ENCODE results near the gene ERRFI1. TPM values are rescaled to one million over a fixed set of nuclear protein-coding genes. Genes with fewer than 3 reads are reported as not detected.

Gene ERRFI1
- total RNA-seq, 1 experiment from 2014 or later: 83.0 TPM

- intact Hi-C loops (cut with micrococcal nuclease; ENCODE audit: unreplicated experiment): no loop called here
- peaks cover 96% of the 10 kb centered on the region for H3K36me3 Mint-ChIP-seq (ENCODE audit: insufficient read depth, unreplicated experiment)
- TF ChIP-seq, protein P1, sequence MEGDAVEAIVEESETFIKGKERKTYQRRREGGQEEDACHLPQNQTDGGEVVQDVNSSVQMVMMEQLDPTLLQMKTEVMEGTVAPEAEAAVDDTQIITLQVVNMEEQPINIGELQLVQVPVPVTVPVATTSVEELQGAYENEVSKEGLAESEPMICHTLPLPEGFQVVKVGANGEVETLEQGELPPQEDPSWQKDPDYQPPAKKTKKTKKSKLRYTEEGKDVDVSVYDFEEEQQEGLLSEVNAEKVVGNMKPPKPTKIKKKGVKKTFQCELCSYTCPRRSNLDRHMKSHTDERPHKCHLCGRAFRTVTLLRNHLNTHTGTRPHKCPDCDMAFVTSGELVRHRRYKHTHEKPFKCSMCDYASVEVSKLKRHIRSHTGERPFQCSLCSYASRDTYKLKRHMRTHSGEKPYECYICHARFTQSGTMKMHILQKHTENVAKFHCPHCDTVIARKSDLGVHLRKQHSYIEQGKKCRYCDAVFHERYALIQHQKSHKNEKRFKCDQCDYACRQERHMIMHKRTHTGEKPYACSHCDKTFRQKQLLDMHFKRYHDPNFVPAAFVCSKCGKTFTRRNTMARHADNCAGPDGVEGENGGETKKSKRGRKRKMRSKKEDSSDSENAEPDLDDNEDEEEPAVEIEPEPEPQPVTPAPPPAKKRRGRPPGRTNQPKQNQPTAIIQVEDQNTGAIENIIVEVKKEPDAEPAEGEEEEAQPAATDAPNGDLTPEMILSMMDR (IDR thresholded peaks at IDR 0.05; ENCODE audit: unreplicated experiment): no peak
- no peaks in the 10 kb centered on the region for H3K27me3 Mint-ChIP-seq (ENCODE audit: unreplicated experiment)
- no peak for DNase-seq
- peaks cover 57% of the 10 kb centered on the region for H3K4me1 Mint-ChIP-seq (ENCODE audit: low read depth, unreplicated experiment)
- BruUV-seq (replicated peaks): no TSS peak
- peak overlapping the region; percentile 57 for H3K4me3 Mint-ChIP-seq (ENCODE audit: low read depth, unreplicated experiment)
- no peaks in the 10 kb centered on the region for H3K9me3 Mint-ChIP-seq (ENCODE audit: low read depth, unreplicated experiment)
- CTCF ChIA-PET: interaction anchor here (1.0 to 2.9 kb wide), 2 partner anchors 25 to 299 kb away, joined by 4 to 25 read pairs; no protein-coding TSS in a partner anchor
- H3K27ac Mint-ChIP-seq (ENCODE audit: unreplicated experiment): peak overlapping the region; percentile 71
Measured at GRCh38 chr1:8015809-8016165, 10.3 kb downstream of the ERRFI1 start.

- intact Hi-C loops (cut with micrococcal nuclease; ENCODE audit: unreplicated experiment): no loop called here
- peak overlapping the region; percentile 71 for H3K27ac Mint-ChIP-seq (ENCODE audit: unreplicated experiment)
- no TSS peak for BruUV-seq (replicated peaks)
- CTCF ChIA-PET: interaction anchor here (0.6 to 2.9 kb wide), 9 partner anchors 9 to 333 kb away, joined by 3 to 25 read pairs (median 3); no protein-coding TSS in a partner anchor
- no peaks in the 10 kb centered on the region for H3K27me3 Mint-ChIP-seq (ENCODE audit: unreplicated experiment)
- peaks cover 96% of the 10 kb centered on the region for H3K36me3 Mint-ChIP-seq (ENCODE audit: insufficient read depth, unreplicated experiment)
- TF ChIP-seq, protein P1 (IDR thresholded peaks at IDR 0.05; ENCODE audit: unreplicated experiment): peak; percentile 46
- H3K4me1 Mint-ChIP-seq (ENCODE audit: low read depth, unreplicated experiment): peaks cover 62% of the 10 kb centered on the region
- DNase-seq: peak; percentile 45
- H3K4me3 Mint-ChIP-seq (ENCODE audit: low read depth, unreplicated experiment): peak overlapping the region; percentile 57
- no peaks in the 10 kb centered on the region for H3K9me3 Mint-ChIP-seq (ENCODE audit: low read depth, unreplicated experiment)
Measured at GRCh38 chr1:8015036-8015808, 10.9 kb downstream of the ERRFI1 start.

DNA sequence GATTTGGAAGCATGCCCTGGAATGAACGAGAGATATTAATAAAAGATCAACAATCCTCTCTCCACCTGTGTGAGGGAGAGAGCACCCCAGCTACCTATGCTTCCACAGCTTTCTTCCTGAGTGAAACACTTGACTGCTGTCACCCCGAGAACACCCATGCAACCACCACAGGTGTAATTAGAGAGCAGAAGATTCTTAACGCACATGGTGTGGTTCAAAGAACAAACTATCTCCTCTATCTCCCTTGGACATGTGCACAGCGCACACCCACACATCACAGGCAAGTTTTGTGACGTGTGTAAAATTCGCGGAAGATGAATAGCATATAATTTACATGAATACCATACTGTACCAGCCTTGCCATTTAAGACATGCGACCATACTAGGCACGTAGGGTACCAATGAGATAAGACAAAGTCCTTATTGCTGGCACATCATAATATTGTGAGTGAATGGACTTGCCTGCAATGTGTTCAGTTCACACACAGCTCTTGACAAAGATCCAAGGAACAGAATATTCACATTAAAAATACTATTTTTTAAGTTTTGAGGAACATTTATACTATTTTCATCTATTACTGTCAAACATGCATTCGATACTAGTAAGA, 11.6 kb downstream of the ERRFI1 start:
- intact Hi-C loops (cut with micrococcal nuclease; ENCODE audit: unreplicated experiment): no loop called here
- BruUV-seq (replicated peaks): no TSS peak
- Mint-ChIP-seq H3K4me1 (ENCODE audit: low read depth, unreplicated experiment) (peaks cover 67% of the 10 kb centered on the region), H3K4me3 (ENCODE audit: low read depth, unreplicated experiment) (peak overlapping the region; percentile 57), H3K9me3 (ENCODE audit: low read depth, unreplicated experiment) (no peaks in the 10 kb centered on the region), H3K36me3 (ENCODE audit: insufficient read depth, unreplicated experiment) (peaks cover 96% of the 10 kb centered on the region), H3K27me3 (ENCODE audit: unreplicated experiment) (no peaks in the 10 kb centered on the region), H3K27ac (ENCODE audit: unreplicated experiment) (peak overlapping the region; percentile 71)
- CTCF ChIA-PET: interaction anchor here (0.7 to 2.9 kb wide), 6 partner anchors 8 to 300 kb away, joined by 3 to 25 read pairs (median 4); no protein-coding TSS in a partner anchor
- TF ChIP-seq, protein P1 (IDR thresholded peaks at IDR 0.05; ENCODE audit: unreplicated experiment): no peak
- DNase-seq: no peak

- BruUV-seq (replicated peaks): no TSS peak
- Mint-ChIP-seq H3K4me3 (ENCODE audit: low read depth, unreplicated experiment) (peak overlapping the region; percentile 32), H3K9me3 (ENCODE audit: low read depth, unreplicated experiment) (no peaks in the 10 kb centered on the region), H3K36me3 (ENCODE audit: insufficient read depth, unreplicated experiment) (peaks cover 96% of the 10 kb centered on the region), H3K27me3 (ENCODE audit: unreplicated experiment) (no peaks in the 10 kb centered on the region), H3K27ac (ENCODE audit: unreplicated experiment) (peak overlapping the region; percentile 71), H3K4me1 (ENCODE audit: low read depth, unreplicated experiment) (peaks cover 62% of the 10 kb centered on the region)
- intact Hi-C loops (cut with micrococcal nuclease; ENCODE audit: unreplicated experiment): no loop called here
- no peak for DNase-seq
- CTCF ChIA-PET: interaction anchor here (1.6 kb wide), 1 partner anchor 8 kb away, joined by 4 read pairs; no protein-coding TSS in a partner anchor
- TF ChIP-seq, protein P1 (IDR thresholded peaks at IDR 0.05; ENCODE audit: unreplicated experiment): no peak
Measured at GRCh38 chr1:8013800-8014199, 12.3 kb downstream of the ERRFI1 start.
